GM21528 (cell line): Measurements from ENCODE around the gene CHRD.

Source experiments
- ATAC-seq: cut with Tn5 transposase; IDR thresholded peaks from one replicate; pipeline ENCODE4 v1.9.1; 2021; ENCODE audit warnings: mild to moderate bottlenecking, moderate library complexity; ENCODE audit not compliant: unreplicated experiment, low FRiP score

Gene CHRD

DNA sequence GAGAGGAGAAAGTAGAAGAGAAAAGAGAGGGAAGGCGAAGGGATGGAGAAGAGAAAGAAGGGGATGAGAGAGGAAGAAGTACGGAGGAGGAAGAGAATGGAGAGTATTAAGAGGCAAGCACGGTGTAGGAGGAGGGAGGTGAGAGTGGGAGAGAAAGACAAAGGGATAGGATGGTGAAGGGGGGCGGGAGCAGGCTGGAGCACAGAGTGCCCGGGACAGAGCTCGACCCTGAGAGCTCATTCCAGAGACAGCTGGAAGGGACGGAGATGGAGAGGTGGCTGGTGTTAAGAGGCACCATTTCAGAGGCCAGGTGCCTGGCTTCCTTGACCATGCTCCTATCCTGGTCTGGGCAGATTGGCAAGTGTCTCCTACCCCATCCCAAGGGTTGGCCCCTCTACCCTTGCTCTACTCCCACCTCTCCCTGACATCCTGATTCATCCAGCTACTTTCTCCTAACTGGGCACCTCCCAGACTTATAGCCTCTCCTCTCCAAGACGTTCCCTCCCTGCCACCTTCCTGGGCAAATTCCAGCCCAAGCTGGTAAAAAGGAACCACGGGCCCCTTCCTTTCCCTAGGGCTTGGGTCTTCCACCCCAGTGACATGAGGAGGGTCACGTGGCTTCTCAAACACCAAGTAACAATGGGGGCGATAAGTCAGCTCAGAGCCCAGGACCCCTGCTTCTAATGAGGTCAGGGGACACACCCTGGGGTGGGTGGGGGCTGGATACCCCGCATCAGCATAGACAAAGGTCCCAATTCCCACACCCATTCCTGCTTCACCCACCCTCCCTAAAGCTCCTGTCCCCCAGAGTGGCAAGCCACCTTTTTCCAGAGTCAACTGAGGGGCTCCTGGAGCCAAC, 19.6 kb upstream of the CHRD start:
- no peak for ATAC-seq

DNA sequence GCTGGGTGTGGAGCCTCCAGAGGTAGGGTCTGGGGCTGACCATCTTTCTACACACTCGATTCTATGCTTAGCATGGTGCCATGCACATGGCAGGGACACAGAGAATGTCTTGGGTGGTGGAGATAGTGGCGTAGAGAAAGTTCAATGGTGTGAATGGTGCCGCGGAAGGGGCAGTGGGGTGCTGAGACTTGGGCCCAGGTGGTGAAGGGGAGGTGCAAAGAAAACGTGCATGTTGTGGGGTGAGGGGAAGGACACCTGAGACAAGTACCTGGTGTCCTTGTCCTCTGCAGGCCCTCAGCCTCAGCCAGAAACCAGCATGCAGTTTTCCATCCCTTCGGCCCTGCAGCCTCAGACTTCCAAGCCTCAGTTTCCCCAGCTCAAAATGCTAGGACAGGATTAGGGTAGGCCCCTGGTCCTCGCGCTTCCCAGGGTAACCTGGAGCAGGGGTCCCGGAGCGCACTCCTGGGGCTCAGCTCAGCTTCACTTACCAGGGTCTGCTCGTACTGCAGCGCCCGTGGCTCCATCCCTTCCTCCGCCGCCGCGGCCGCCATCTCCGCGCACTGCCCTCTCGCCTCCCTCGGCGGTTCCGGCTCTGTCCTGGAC, 18.8 kb upstream of the CHRD start:
- ATAC-seq, result peak; percentile 1

DNA sequence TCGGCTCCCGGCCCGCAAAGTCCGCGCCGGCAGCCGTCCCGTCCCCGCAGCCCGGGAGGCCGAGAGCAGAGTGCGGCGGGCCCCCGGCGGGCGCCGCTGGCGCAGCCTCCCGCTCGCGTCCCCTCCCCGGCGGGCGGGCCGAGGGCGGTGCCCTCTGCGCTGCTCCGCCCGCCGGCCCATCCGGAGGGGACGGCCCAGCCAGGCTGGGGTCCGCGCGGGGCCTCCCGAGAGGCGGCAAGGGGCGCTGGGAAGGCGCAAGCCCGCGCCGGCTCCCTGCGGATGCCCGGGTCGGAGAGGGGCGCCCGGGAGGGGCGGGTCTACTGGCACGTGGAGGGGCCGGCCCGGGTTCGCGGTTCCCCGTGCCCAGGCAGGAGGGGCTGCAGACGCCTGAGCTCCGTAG, 18.3 kb upstream of the CHRD start, which contains the start of the genes CLCN2 and POLR2H:
Gene CLCN2, minus strand, starts transcription at position 74 of the 400 bp plus-strand sequence. CDS start 126 bp downstream, outside the sequence.
Gene POLR2H, plus strand, starts transcription at position 179 of the 400 bp plus-strand sequence. CDS start 1,783 bp downstream, outside the sequence.
- ATAC-seq, result peak; percentile 40

DNA sequence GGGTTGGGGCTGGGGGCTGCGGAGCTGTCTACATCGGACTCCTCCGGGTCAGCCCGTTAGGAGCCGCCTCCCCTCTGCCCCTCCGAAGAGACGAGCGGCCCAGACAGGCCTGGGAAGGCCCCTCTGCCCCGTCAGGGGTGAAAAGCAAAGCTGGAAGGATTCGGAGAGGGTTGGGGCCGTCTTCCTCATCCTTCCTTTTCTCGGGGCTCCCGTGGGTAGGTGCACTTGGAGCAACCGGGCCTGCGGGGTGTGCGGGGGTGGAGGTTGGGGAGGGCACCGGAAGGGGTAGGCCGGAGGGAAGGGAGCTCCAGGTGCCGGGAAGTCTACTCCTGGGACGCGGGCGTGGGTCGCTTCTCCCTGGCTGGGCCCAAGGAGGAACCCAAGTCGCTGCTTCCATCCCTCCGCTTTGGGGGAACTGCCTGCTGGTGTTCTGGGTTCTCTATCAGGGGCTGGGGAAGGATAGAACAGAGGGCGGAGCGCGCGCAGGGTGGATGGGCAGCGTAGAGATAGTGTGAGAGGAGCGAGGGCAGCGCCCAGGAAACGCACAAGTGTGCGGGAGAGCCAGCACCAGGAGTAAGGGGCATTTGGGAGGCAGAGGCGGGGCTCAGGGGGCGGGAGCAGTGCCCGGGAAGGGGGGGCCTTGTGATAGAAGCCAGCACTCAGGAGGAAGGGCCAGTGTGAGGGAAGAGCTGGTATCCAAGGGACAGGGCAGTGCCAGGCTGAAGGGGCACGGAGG, 17.8 kb upstream of the CHRD start:
- peak; percentile 9 for ATAC-seq

DNA sequence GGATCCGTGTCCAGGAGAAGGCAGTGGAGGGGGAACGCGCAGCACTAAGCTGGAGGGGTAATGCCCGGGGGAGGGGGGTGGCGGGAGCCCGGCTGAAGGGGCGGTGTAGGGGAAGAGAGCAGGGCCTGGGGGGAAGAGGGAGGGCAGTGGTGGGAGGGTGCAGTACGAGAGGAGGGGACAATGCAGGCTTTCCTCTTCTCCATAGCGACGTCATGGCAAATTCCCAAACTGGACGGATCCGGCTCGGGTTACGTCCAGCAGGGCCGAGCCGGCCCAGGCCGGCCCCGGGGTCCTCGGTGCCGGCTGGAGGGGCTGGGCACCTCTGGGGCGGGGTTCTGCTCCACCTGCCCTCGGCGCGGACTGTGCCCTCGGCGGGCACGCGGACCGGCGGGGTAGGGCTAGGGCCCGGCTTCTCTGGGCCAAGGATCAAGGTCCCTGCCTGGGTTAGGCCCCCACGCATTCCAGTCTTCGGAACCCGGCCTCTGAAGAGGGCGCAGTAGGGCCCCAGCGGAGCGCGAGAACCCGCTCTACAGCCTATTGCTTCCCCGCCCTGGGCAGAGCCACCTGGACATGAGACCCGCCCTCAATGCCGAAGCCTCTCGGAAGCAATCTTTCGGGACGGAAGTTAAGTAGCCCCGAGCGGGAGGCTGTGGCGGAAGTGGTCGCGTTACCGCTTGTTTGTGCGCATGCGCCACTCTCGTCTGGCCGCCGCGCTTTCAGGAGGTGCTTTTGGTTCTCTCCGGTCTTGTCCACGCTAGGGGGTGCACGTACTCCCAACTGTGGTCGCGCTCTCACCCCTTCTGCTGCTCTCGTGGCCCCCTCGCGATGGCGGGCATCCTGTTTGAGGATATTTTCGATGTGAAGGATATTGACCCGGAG, 16.9 kb upstream of the CHRD start:
- peak; percentile 86 for ATAC-seq

DNA sequence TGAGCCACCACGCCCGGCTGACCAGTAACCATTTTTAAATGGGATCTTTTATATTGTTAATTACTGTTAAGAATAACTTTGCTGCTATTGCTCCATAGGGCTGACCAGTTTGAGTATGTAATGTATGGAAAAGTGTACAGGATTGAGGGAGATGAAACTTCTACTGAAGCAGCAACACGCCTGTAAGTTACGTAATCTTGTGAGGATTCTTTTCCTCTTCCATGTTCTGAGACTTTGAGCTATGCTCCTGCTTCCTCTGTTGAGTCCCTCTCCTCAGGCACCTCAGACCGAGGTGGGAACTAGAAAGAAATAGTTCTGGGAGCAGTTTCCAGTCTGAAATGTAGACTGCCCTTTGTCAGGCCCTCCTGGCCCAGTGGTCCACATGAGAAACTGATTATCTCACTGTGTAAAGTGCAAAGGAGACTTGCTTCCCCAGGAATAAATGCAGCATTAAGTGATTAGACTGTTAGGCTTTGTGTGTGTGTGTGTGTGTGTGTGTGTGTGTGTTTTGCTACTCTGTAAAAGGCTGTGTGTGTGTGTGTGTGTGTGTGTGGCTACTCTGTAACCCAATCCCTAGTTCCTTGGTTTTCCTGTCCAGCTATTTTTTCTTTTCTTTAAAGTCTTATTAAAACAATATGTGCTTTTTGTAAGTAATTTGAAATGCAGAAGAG, 13.1 kb upstream of the CHRD start:
- ATAC-seq, result no peak

DNA sequence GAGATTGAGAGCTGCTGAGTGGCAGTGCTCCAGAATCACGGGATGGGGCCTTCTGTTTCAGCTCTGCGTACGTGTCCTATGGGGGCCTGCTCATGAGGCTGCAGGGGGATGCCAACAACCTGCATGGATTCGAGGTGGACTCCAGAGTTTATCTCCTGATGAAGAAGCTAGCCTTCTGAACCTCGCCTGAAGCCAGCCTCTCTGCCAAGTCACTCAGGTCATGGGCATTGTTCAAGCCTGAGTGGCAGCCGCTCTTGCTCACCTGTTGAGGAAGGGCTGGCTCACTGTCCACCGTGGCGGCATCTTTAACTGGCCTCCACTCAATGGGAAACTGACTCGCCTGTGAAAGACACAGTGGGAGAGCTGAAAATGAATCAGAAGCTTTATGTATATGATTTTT, 11.7 kb upstream of the CHRD start:
- no peak for ATAC-seq

DNA sequence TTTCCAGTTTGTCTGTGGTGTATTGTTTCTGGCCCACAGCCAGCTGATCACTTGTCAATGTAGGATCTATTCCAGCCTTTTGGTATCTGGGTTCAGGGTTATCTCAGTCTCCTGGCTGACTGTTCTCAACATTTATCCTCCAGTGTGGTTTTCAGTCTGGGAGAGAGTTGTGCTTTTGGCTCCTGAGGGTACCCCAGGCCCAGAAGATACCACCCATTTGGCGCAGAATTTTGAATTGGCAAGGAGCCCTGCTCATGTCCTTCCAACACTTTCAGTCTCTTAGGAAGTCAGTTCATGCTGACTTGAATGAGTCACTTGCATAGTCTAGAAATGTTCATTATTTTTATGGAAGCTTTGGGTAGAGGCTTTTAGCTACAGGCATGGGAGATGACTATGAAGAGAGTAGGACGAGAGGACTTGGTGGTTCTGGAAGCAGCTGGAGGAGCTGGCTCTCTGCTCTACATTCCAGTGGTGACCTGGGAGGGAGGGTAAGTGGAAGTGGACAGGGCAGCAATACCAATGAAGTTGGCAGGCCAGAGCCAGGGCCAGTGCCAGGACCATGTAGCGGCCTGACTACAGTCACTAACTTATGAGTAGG, 11.2 kb upstream of the CHRD start:
- ATAC-seq, result no peak

DNA sequence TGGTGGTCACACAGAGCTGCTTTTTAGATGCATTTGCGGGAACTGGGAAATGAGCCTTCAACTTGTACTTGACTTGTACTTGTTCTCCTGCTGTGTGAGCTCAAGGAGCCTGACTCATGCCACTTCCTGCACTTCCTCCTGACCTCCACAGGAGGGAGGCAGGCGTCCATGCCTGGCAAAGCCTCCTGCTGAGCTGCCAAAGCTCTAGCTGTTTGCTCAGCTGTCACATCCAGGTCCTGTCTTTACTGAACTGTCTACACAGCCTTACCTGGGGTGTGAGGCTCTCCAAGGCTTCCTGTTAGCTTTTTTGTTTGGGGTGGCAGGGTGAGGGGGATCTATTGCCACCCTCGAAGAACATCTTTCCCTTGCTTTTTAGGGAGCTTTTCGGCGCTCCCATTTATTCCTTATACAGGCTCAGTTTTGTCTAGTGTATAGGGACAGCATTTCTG, 8.3 kb upstream of the CHRD start:
- ATAC-seq, result no peak

DNA sequence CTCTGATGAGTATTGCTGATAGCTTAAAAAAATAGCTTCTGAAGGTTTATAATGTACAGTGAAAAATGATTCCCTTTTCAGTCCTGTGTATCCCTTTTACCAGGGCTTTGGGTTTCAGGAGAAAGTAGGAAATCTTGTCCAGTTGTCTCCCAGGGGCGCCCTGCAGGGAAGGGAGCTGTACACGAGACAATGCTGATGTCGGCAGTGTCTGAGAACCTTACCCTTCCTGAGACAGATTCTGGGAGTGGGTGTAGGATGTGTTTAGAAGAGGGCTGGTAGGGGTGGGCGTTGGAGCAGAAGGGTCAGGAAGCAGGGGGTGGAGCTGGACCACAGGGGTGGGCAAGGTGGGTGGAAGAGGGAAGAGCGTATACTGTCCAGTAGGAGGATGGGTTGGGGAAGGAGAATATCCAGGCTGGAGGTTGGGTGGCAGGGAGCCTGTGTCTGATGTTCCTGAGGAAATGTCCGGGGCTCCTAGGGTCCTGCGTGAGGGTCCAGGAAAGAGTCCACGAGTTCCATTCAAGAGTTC, 7.5 kb upstream of the CHRD start:
- ATAC-seq, result no peak

DNA sequence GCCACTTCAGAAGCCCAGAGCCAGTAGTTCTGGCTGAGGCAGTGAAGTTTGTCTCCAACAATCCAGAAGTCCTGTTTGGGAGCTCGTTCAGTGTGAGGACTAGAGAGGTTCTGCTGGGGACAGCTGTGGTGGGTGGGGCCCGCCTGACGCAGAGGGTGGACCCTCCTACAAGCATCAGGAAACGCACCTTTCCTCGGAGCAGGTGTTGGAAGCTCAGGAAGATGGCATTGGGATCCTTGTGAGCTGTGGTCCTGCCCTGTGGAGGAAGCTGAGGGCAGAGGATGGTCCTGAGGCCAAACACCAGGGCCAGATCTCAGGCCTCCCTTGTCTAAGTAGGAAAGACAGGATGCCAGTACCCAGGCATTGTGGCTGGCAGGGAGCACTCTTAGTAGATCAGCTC, 6.9 kb upstream of the CHRD start:
- no peak for ATAC-seq

DNA sequence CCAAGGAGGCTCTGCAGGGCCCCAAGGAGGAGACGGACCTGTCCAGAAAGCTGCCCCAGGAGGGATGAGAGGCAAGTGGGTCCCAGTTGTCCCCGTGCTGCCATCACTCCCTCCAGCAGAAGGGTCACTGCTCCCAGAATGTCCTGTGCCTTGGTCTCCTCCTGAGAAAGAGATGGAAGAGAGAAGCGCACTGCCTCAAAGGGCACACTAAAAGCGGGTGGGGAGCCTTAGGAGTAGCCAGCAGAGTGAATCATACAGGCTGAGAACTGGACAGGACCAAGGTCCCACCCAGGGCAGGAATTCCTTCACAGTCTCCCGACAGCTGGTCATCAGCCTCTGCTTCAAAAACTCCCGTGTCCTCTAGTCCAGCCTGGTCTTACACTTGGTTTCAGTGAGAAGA, 6.4 kb upstream of the CHRD start:
- no peak for ATAC-seq

DNA sequence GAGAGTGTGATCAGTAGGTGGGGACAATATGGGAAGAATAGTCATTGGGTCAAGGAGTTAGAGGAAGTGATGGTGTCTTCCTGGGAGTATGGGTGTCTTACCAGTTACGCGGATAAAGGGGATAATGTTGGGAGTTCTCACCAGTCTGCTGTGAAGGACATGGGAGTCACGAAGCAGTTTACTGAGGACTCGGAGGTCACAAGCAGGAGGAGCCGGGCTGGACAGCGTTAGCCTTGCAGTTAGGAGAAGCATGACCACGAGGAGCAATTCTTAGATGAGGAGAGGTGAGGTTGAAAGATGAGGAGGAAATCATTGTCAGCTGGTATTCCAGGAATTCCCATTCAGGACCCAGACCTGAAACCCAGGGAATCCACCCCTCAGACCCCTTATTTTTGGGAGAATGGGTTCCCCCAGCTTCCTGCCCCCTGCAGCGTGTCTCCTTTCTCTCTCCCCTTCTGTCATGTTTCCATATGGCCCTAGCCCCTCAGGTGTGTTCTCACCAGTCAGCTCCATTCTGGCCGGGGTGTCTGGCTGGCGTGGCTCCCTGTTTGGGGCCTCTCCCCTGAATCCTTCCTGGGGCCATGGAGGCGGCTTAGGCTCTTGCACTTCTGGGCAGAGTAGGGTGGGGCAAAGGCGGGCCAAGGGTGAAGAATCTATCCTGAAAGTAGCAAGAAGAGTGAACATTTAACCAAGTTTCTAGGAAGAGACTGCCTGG, 4.0 kb upstream of the CHRD start:
- ATAC-seq, result no peak

DNA sequence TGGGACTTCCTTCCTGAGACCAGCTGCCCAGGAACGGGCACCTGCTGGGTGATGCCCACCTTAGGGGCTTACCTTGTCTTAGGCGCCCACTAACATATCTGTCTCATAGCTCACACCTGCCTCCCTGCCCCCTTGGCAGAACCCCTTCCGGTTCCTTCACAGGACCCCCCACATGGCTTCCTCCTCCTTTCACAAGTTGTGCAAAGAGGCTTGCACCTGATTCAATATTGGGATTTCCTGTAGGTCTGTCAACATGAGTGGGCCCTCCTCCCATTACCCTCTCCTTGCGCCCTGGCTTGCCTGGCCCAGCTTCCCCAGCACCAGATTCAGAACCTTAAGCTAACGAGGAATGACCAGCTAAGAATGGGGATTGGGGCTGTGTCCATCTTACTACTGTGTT, 2.5 kb upstream of the CHRD start:
- ATAC-seq, result no peak

DNA sequence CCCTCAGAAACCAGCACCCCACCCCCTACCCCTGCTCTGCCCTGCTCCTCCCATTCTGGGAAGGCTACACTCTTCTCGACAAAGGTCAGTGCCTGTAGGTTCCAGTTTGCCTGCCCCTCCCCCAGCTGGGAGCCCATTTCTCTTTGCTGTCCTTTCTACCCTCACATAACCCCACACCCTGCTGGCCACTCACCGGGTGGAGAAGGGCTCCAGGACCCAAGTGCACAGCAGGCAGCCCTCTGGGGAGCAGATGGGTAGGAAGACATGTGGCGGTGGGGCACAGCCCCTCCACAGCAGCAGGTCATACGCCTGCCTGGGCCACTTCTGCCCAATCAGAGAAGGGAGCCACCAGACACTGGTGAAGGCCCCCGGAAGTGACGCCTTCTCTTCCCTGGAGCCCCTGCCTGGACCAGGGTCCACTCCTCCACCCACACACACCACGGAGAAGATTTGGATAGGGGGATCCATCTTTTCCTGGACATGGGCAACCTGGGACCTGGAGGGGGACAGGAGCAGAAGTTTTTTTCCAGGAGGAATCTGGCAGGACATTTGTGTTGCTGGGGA, 1.9 kb upstream of the CHRD start, which contains the start of gene THPO:
Gene THPO, minus strand, starts transcription at position 326 of the 564 bp plus-strand sequence. CDS start 1,948 bp downstream, outside the sequence.
- ATAC-seq, result no peak

DNA sequence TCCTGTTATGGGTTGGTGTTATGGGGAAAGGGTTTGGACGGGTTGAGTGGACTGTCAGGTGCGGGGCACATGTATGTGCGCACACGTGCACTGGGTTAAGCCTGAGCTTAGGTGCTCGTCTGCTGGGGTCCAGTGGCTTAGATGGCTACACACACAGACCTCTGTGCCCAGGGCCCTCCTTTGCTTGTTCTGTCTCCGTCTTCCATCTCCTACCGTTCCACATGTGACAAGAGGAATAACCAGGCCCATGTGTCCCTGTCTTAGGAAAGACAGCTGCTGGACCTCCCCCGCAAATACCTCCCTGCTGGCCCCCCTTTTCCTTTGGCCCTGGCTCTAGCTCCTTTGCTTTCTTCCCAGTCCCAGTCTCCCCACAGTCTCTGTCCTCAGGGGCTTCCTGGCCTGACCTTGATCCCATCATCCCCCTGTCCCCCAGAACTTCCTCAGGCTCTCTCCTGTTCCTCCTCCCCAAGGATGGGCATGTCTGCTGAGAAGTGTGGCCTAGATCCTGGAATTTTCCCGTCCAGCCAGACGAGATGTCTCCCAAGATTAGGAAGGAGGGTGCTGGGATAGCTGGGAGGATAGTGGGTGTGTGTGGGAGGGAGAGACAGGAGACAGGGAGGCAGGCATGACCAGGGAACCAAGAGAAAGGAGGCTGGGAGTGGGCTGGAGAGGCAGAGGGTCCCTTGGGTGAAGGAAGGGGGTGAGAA, 1.1 kb upstream of the CHRD start:
- ATAC-seq, result no peak

DNA sequence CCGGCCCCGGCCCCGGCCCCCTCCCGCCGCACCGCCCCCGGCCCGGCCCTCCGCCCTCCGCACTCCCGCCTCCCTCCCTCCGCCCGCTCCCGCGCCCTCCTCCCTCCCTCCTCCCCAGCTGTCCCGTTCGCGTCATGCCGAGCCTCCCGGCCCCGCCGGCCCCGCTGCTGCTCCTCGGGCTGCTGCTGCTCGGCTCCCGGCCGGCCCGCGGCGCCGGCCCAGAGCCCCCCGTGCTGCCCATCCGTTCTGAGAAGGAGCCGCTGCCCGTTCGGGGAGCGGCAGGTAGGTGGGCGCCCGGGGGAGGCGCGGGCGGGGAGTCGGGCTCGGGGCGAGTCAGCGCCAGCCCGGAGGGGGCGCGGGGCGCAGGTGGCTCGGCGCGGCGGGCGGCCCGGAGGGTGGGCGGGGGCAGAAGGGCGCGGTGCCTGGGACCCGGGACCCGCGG, 352 bp downstream of the CHRD start:
- no peak for ATAC-seq
